B cell (primary cell): ENCODE results near the gene PVR. TPM values are rescaled to one million over a fixed set of nuclear protein-coding genes. Genes with fewer than 3 reads are reported as not detected.

Experiments used
- ATAC-seq: fragments of 200-7000 bp; cut with Tn5 transposase; one replicate; pipeline ENCODE4 v1.10.0; 2021; ENCODE audit warnings: low read depth, mild to moderate bottlenecking, moderate number of reproducible peaks, moderate library complexity
- CTCF ChIA-PET: fragments of 350-600 bp; sonication (Branson Sonifier 250); formaldehyde crosslinking; loops from one replicate; lab custom pipeline; 2021; ENCODE audit warnings: antibody characterized with exemption, inconsistent platforms; lab: Charles Lee
- POLR2A ChIA-PET: fragments of 350-600 bp; sonication (Branson Sonifier 250); formaldehyde crosslinking; loops from one replicate; lab custom pipeline; 2021; ENCODE audit warnings: antibody characterized with exemption; lab: Charles Lee
- DNase-seq: peaks from one replicate; pipeline ENCODE4 v3.0.0; 2013
- H2AFZ ChIP-seq: 2 replicates; pipeline ENCODE4 v1.6.1; 2012; ENCODE audit warnings: mild to moderate bottlenecking, low read depth, low read length; ENCODE audit not compliant: insufficient read depth, poor library complexity, severe bottlenecking
- H3K27ac ChIP-seq, 2 donors: 1 replicate in 1 of 2; 2 replicates in 1 of 2; pipeline ENCODE4 v1.5.1; 2012 to 2013; ENCODE audit warnings: low read length in 2 of 2, mild to moderate bottlenecking in 2 of 2, moderate library complexity in 1 of 2
- H3K27me3 ChIP-seq, 4 experiments: fragments of 200-600 bp in 1 of 4; sonication (generic) in 1 of 4; replicated peaks in 1 of 4; 1 replicate in 2 of 4; 2 replicates in 2 of 4; pipeline versions ENCODE4 v1.6.1 to v1.7.0; 2013 to 2016; ENCODE audit warnings: low read length in 3 of 4, mild to moderate bottlenecking in 2 of 4, mixed read lengths in 1 of 4, moderate library complexity in 1 of 4; ENCODE audit not compliant: insufficient read depth in 4 of 4, control insufficient read depth in 3 of 4; ENCODE audit errors: control extremely low read depth in 1 of 4
- H3K36me3 ChIP-seq, 2 experiments: replicated peaks in 1 of 2; 1 replicate in 1 of 2; 2 replicates in 1 of 2; pipeline versions ENCODE4 v1.6.1 to v1.7.1; 2013; ENCODE audit warnings: low read length in 1 of 2; ENCODE audit not compliant: insufficient read depth in 2 of 2, control insufficient read depth in 1 of 2; ENCODE audit errors: control extremely low read depth in 1 of 2, extremely low read depth in 1 of 2
- H3K4me1 ChIP-seq, 2 donors: fragments of 200-600 bp in 1 of 2; sonication (generic) in 1 of 2; 1 replicate in 1 of 2; 2 replicates in 1 of 2; pipeline versions ENCODE4 v1.5.1 to v1.6.1; 2013 to 2017; ENCODE audit warnings: low read length in 2 of 2; ENCODE audit not compliant: control insufficient read depth in 2 of 2, insufficient read depth in 2 of 2
- H3K4me2 ChIP-seq: replicated peaks from 2 replicates; pipeline ENCODE3; 2012; ENCODE audit warnings: mild to moderate bottlenecking, low read depth, low read length; ENCODE audit not compliant: poor library complexity, severe bottlenecking
- H3K4me3 ChIP-seq, 5 experiments: fragments of 200-600 bp in 1 of 5; sonication (generic) in 1 of 5; 1 replicate in 3 of 5; 2 replicates in 2 of 5; pipeline versions ENCODE4 v1.5.1 to v1.7.0; 2011 to 2016; ENCODE audit warnings: low read length in 4 of 5, mild to moderate bottlenecking in 4 of 5, low read depth in 2 of 5, control low read depth in 1 of 5, moderate library complexity in 1 of 5; ENCODE audit not compliant: insufficient read depth in 1 of 5; ENCODE audit errors: control extremely low read depth in 1 of 5, extremely low read depth in 1 of 5
- H3K79me2 ChIP-seq: fragments of 200-600 bp; sonication (generic); one replicate; pipeline ENCODE4 v1.6.0; 2016; ENCODE audit warnings: low read length; ENCODE audit not compliant: control insufficient read depth, insufficient read depth
- H3K9ac ChIP-seq: fragments of 200-600 bp; sonication (generic); 2 replicates; pipeline ENCODE4 v1.6.1; 2017; ENCODE audit warnings: mild to moderate bottlenecking, low read length, moderate library complexity
- H3K9me3 ChIP-seq, 3 donors: one replicate each; pipeline versions ENCODE4 v1.6.1 to v1.7.1; 2013; ENCODE audit warnings: low read length in 2 of 3; ENCODE audit not compliant: control insufficient read depth in 2 of 3, insufficient read depth in 1 of 3; ENCODE audit errors: control extremely low read depth in 1 of 3
- H4K20me1 ChIP-seq: 2 replicates; pipeline ENCODE4 v1.6.0; 2012; ENCODE audit warnings: mild to moderate bottlenecking, low read length; ENCODE audit not compliant: insufficient read depth, control insufficient read depth, poor library complexity, severe bottlenecking
- H3K27ac Mint-ChIP-seq: one replicate; pipeline ENCODE4 v1.8.0; 2021; ENCODE audit warnings: mixed read lengths
- H3K27me3 Mint-ChIP-seq: one replicate; pipeline ENCODE4 v1.8.0; 2021; ENCODE audit warnings: mixed read lengths
- H3K4me1 Mint-ChIP-seq: one replicate; pipeline ENCODE4 v1.8.0; 2021; ENCODE audit warnings: mixed read lengths
- H3K4me3 Mint-ChIP-seq: one replicate; pipeline ENCODE4 v1.8.0; 2021; ENCODE audit warnings: mixed read lengths
- H3K9me3 Mint-ChIP-seq: one replicate; pipeline ENCODE4 v1.8.0; 2022; ENCODE audit warnings: mixed read lengths; ENCODE audit not compliant: insufficient read depth
- EZH2 ChIP-seq: IDR thresholded peaks from 2 replicates; pipeline ENCODE4 v1.6.1; 2012; ENCODE audit warnings: borderline replicate concordance, low read depth, mild to moderate bottlenecking, moderate library complexity, low read length; ENCODE audit not compliant: insufficient read depth, poor library complexity, severe bottlenecking
- WGBS: methylation state at CpG from one replicate; pipeline ENCODE4 v1.1.5; 2013; ENCODE audit warnings: missing lambda C conversion rate; ENCODE audit not compliant: insufficient coverage; 5-methylcytosine and 5-hydroxymethylcytosine counted together
- intact Hi-C: fragments of 100-400 bp; cut with micrococcal nuclease; formaldehyde crosslinking; loops from one replicate; pipeline ENCODE4 v1.10.0; 2022
- polyA plus RNA-seq: library from polyadenylated mRNA; depleted of rRNA; stranded (reverse); fragments of >200 nt; gene quantifications from 2 replicates; pipeline ENCODE4 v1.2.3, GENCODE V29; 2012
- total RNA-seq, 2 donors: library from RNA; stranded (reverse); fragments of 120-200 nt in 1 of 2; gene quantifications; 1 replicate in 1 of 2; 2 replicates in 1 of 2; pipeline versions ENCODE4 v1.2.3 to v1.2.4, GENCODE V29; 2013 to 2022
- TF ChIP-seq, protein P1 (sequence below): fragments of 200-600 bp; IDR thresholded peaks from one replicate; pipeline ENCODE4 v1.8.0; 2022; ENCODE audit warnings: antibody characterized with exemption, mild to moderate bottlenecking

The PVR gene
- total and polyA plus RNA-seq, 2 donors (not counting 1 experiment from before 2014, with no cell fraction given), result 0.09 to 0.67 TPM

DNA sequence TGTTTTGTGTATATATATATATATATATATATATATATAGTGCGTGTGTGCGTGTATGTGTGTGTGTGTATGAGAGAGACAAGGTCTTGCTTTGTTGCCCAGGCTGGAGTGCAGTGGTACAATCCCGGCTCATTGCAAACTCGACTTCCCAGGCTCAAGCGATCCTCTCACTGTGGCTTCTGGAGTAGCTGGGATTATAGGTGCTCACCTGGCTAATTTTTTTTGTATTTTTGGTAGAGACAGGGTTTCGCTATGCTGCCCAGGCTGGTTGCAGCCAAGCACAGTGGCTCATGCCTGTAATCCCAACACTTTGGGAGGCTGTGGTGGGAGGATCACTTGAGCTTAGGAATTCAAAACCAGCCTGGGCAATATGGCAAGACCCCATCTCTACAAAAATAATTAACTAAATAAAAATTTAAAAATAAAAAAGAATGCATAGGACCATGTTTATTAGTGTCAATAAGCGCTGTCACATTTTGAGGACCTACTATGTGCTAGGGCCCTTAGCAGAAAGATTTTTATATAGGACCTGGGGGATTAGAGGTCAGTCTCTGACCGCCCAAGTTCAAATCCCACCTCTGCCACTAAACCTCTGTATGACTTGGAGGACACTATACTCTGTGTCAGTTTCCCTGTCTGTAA is 1.8 kb downstream of the PVR start:
- no peak overlapping the region for H3K4me3 ChIP-seq
- peaks cover 35% of the 10 kb centered on the region for H3K27me3 Mint-ChIP-seq
- H3K9me3 ChIP-seq, result peaks cover 0 to 3% (median 0%) of the 10 kb centered on the region in 3 donors
- H3K9me3 Mint-ChIP-seq, result no peaks in the 10 kb centered on the region
- intact Hi-C loops, result no loop called here
- no peak overlapping the region for H3K4me3 Mint-ChIP-seq
- ATAC-seq, result no peak
- no peak for TF ChIP-seq EZH2
- TF ChIP-seq, protein P1, sequence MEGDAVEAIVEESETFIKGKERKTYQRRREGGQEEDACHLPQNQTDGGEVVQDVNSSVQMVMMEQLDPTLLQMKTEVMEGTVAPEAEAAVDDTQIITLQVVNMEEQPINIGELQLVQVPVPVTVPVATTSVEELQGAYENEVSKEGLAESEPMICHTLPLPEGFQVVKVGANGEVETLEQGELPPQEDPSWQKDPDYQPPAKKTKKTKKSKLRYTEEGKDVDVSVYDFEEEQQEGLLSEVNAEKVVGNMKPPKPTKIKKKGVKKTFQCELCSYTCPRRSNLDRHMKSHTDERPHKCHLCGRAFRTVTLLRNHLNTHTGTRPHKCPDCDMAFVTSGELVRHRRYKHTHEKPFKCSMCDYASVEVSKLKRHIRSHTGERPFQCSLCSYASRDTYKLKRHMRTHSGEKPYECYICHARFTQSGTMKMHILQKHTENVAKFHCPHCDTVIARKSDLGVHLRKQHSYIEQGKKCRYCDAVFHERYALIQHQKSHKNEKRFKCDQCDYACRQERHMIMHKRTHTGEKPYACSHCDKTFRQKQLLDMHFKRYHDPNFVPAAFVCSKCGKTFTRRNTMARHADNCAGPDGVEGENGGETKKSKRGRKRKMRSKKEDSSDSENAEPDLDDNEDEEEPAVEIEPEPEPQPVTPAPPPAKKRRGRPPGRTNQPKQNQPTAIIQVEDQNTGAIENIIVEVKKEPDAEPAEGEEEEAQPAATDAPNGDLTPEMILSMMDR, result no peak
- 100% methylated on average over 4 of the region's 8 CpGs for WGBS
- peaks cover 8 to 9% of the 10 kb centered on the region in 2 donors for H3K4me1 ChIP-seq
- no peaks in the 10 kb centered on the region for H3K79me2 ChIP-seq
- peaks cover 0 to 37% (median 12%) of the 10 kb centered on the region in 4 experiments for H3K27me3 ChIP-seq
- POLR2A ChIA-PET, result no interaction called here
- no peak overlapping the region for H3K27ac Mint-ChIP-seq
- peaks cover 4% of the 10 kb centered on the region for H3K4me1 Mint-ChIP-seq
- H3K36me3 ChIP-seq, result no peaks in the 10 kb centered on the region
- no peak for DNase-seq
- CTCF ChIA-PET, result no interaction called here
- no peak overlapping the region for H3K27ac ChIP-seq
- H4K20me1 ChIP-seq, result no peaks in the 10 kb centered on the region
- no peak overlapping the region for H3K9ac ChIP-seq
- no peak overlapping the region for H2AFZ ChIP-seq
- no peak overlapping the region for H3K4me2 ChIP-seq

DNA sequence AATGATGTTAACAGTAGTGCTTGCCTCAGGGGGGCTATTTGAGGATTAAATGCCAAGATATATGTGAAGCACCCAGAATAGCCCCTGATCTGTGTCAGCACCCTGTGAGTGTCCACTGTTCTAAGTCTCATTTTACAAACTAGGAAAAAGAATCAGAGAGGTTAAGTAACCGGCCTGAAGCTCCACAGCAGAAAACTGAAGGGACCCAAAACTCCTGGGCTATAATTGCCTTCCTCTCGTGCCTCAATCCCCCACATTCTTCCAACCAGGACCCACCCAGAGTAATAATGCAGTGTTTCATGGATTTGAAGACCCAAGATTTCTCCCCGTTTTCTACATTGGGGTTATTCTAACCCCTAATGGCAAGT is 2.3 kb downstream of the PVR start:
- H2AFZ ChIP-seq, result no peak overlapping the region
- H3K27ac ChIP-seq, result no peak overlapping the region
- Mint-ChIP-seq H3K9me3 (no peaks in the 10 kb centered on the region), H3K27ac (no peak overlapping the region), H3K4me1 (peaks cover 4% of the 10 kb centered on the region), H3K4me3 (no peak overlapping the region), H3K27me3 (peaks cover 32% of the 10 kb centered on the region)
- no peak overlapping the region for H3K4me3 ChIP-seq
- DNase-seq (no peak), ATAC-seq (no peak)
- H3K79me2 ChIP-seq, result no peaks in the 10 kb centered on the region
- H3K4me2 ChIP-seq, result no peak overlapping the region
- intact Hi-C loops, result no loop called here
- no peaks in the 10 kb centered on the region for H3K36me3 ChIP-seq
- H4K20me1 ChIP-seq, result no peaks in the 10 kb centered on the region
- peaks cover 0 to 36% (median 12%) of the 10 kb centered on the region in 4 experiments for H3K27me3 ChIP-seq
- no peak overlapping the region for H3K9ac ChIP-seq
- CTCF ChIA-PET, result no interaction called here
- peaks cover 0 to 3% (median 0%) of the 10 kb centered on the region in 3 donors for H3K9me3 ChIP-seq
- 100% methylated on average over 3 of the region's 3 CpGs for WGBS
- TF ChIP-seq EZH2, result no peak
- TF ChIP-seq, protein P1, result no peak
- H3K4me1 ChIP-seq, result peaks cover 8 to 9% of the 10 kb centered on the region in 2 donors
- POLR2A ChIA-PET, result no interaction called here
